Ovary (tissue), 3 donors: ENCODE measurements around the gene PTPRK.

ENCODE experiments used
- CTCF ChIP-seq, 3 donors: fragments of 450-650 bp in 2 of 3; fragments of 200-600 bp in 1 of 3; IDR thresholded peaks; one replicate each; pipeline versions ENCODE4 v1.5.1 to v1.8.0; 2016 to 2022; ENCODE audit warnings: antibody characterized with exemption in 3 of 3, mild to moderate bottlenecking in 1 of 3
- POLR2A ChIP-seq: fragments of 450-650 bp; IDR thresholded peaks from one replicate; pipeline ENCODE4 v1.6.1; 2017; ENCODE audit warnings: antibody characterized with exemption, mild to moderate bottlenecking, moderate library complexity
- donor health status: DM: no; HTN: no; CAD: no.

- TF ChIP-seq CTCF (IDR thresholded peaks at IDR 0.05): no peak
- TF ChIP-seq POLR2A: no peak
Measured at GRCh38 chr6:128290221-128290620, 230.2 kb downstream of the PTPRK start.
